H9 (cell line): ENCODE results near the gene CEACAM6. TPM values are rescaled to one million over a fixed set of nuclear protein-coding genes. Genes with fewer than 3 reads are reported as not detected.

Experiments used
- DNase-seq: peaks from one replicate; pipeline ENCODE4 v3.0.0-alpha.2; 2017
- H2AFZ ChIP-seq: one replicate; pipeline ENCODE4 v1.6.1; 2013; ENCODE audit warnings: mild to moderate bottlenecking, low read length, control low read depth, moderate library complexity
- H2AK5ac ChIP-seq: 2 replicates; pipeline ENCODE4 v1.6.1; 2013; ENCODE audit warnings: low read length, control low read depth, mixed read lengths; ENCODE audit not compliant: insufficient read length
- H2BK120ac ChIP-seq: one replicate; pipeline ENCODE4 v1.6.1; 2013; ENCODE audit warnings: low read depth, mild to moderate bottlenecking, low read length, control low read depth, inconsistent platforms; ENCODE audit not compliant: poor library complexity, severe bottlenecking
- H2BK12ac ChIP-seq: 2 replicates; pipeline ENCODE4 v1.6.1; 2013; ENCODE audit warnings: low read length, control low read depth, mixed read lengths, low read depth; ENCODE audit not compliant: insufficient read length
- H2BK15ac ChIP-seq: 2 replicates; pipeline ENCODE4 v1.6.1; 2013; ENCODE audit warnings: low read depth, low read length, control low read depth
- H2BK20ac ChIP-seq: one replicate; pipeline ENCODE4 v1.6.1; 2013; ENCODE audit warnings: low read depth, mild to moderate bottlenecking, low read length, control low read depth, inconsistent platforms; ENCODE audit not compliant: poor library complexity, severe bottlenecking
- H2BK5ac ChIP-seq: 2 replicates; pipeline ENCODE4 v1.6.1; 2013; ENCODE audit warnings: low read length, control low read depth, mixed read lengths; ENCODE audit not compliant: insufficient read length
- H3K14ac ChIP-seq: 2 replicates; pipeline ENCODE4 v1.6.1; 2013; ENCODE audit warnings: low read length, control low read depth; ENCODE audit not compliant: insufficient read depth
- H3K18ac ChIP-seq: 2 replicates; pipeline ENCODE4 v1.6.1; 2013; ENCODE audit warnings: low read depth, mild to moderate bottlenecking, mixed read lengths, low read length, control low read depth; ENCODE audit not compliant: insufficient read length
- H3K23ac ChIP-seq: 2 replicates; pipeline ENCODE4 v1.6.1; 2013; ENCODE audit warnings: low read length, control low read depth, mixed read lengths, low read depth; ENCODE audit not compliant: insufficient read length
- H3K23me2 ChIP-seq: 2 replicates; pipeline ENCODE4 v1.6.1; 2013; ENCODE audit warnings: low read depth, mild to moderate bottlenecking, mixed read lengths, low read length, control low read depth; ENCODE audit not compliant: insufficient read length, poor library complexity, severe bottlenecking
- H3K27ac ChIP-seq: 2 replicates; pipeline ENCODE4 v1.5.1; 2013; ENCODE audit warnings: low read length, control low read depth, mixed read lengths, low read depth; ENCODE audit not compliant: insufficient read length
- H3K27me3 ChIP-seq: 2 replicates; pipeline ENCODE4 v1.6.1; 2013; ENCODE audit warnings: low read length, control low read depth, inconsistent platforms; ENCODE audit not compliant: insufficient read depth
- H3K4ac ChIP-seq: 2 replicates; pipeline ENCODE4 v1.6.1; 2013; ENCODE audit warnings: low read depth, mild to moderate bottlenecking, control low read depth, inconsistent platforms, low read length, moderate library complexity
- H3K4me1 ChIP-seq: 2 replicates; pipeline ENCODE4 v1.6.1; 2013; ENCODE audit warnings: low read length, control low read depth, inconsistent platforms; ENCODE audit not compliant: insufficient read depth
- H3K4me2 ChIP-seq: 2 replicates; pipeline ENCODE4 v1.6.1; 2013; ENCODE audit warnings: low read length, control low read depth, mixed read lengths; ENCODE audit not compliant: insufficient read length, insufficient read depth
- H3K56ac ChIP-seq: 2 replicates; pipeline ENCODE4 v1.6.1; 2013; ENCODE audit warnings: low read depth, mild to moderate bottlenecking, mixed read lengths, low read length, control low read depth; ENCODE audit not compliant: insufficient read length
- H3K79me1 ChIP-seq: 2 replicates; pipeline ENCODE4 v1.6.1; 2013; ENCODE audit warnings: low read depth, mild to moderate bottlenecking, moderate library complexity, low read length, control low read depth, inconsistent platforms; ENCODE audit not compliant: insufficient read depth, poor library complexity, severe bottlenecking
- H3K79me2 ChIP-seq: 2 replicates; pipeline ENCODE4 v1.6.1; 2013; ENCODE audit warnings: low read length, control low read depth, inconsistent platforms; ENCODE audit not compliant: insufficient read depth
- H3K9ac ChIP-seq: 2 replicates; pipeline ENCODE4 v1.6.1; 2013; ENCODE audit warnings: low read length, control low read depth, mixed read lengths; ENCODE audit not compliant: insufficient read length; ENCODE audit errors: extremely low read depth
- H3K9me3 ChIP-seq: one replicate; pipeline ENCODE4 v1.6.1; 2013; ENCODE audit warnings: low read depth, low read length, inconsistent platforms; ENCODE audit not compliant: control insufficient read depth
- H3T11ph ChIP-seq: one replicate; pipeline ENCODE4 v1.6.1; 2013; ENCODE audit warnings: mild to moderate bottlenecking, low read length, control low read depth, inconsistent platforms
- H4K20me1 ChIP-seq: one replicate; pipeline ENCODE4 v1.6.1; 2013; ENCODE audit not compliant: control insufficient read depth, insufficient read length, insufficient read depth
- H4K5ac ChIP-seq: 2 replicates; pipeline ENCODE4 v1.6.1; 2013; ENCODE audit warnings: low read depth, mild to moderate bottlenecking, mixed read lengths, low read length, control low read depth; ENCODE audit not compliant: insufficient read length
- H4K8ac ChIP-seq: replicated peaks from 2 replicates; pipeline ENCODE4 v1.6.1; 2013; ENCODE audit warnings: low read length, control low read depth, mixed read lengths, low read depth; ENCODE audit not compliant: insufficient read length
- H4K91ac ChIP-seq: 2 replicates; pipeline ENCODE4 v1.6.1; 2013; ENCODE audit warnings: low read depth, mild to moderate bottlenecking, moderate library complexity, mixed read lengths, low read length, control low read depth; ENCODE audit not compliant: insufficient read length
- H3K27ac Mint-ChIP-seq, 3 experiments: 2 replicates in 2 of 3; 3 replicates in 1 of 3; pipeline ENCODE4 v1.8.0; 2020 to 2021; ENCODE audit warnings: mixed read lengths in 3 of 3, mild to moderate bottlenecking in 1 of 3, moderate library complexity in 1 of 3
- H3K27me3 Mint-ChIP-seq: 2 replicates; pipeline ENCODE4 v1.8.0; 2021; ENCODE audit warnings: low read depth, mild to moderate bottlenecking, moderate library complexity, mixed read lengths
- H3K36me3 Mint-ChIP-seq, 3 experiments: 2 replicates in 2 of 3; 3 replicates in 1 of 3; pipeline ENCODE4 v1.8.0; 2020 to 2021; ENCODE audit warnings: low read depth in 3 of 3, mixed read lengths in 3 of 3; ENCODE audit not compliant: insufficient read depth in 1 of 3
- H3K4me1 Mint-ChIP-seq, 2 experiments: 2 replicates each; pipeline ENCODE4 v1.8.0; 2020; ENCODE audit warnings: mixed read lengths in 2 of 2
- H3K4me3 Mint-ChIP-seq, 2 experiments: 2 replicates in 1 of 2; 3 replicates in 1 of 2; pipeline ENCODE4 v1.8.0; 2020 to 2021; ENCODE audit warnings: mild to moderate bottlenecking in 2 of 2, mixed read lengths in 2 of 2, moderate library complexity in 1 of 2
- H3K9me3 Mint-ChIP-seq, 2 experiments: 2 replicates in 1 of 2; 3 replicates in 1 of 2; pipeline ENCODE4 v1.8.0; 2020; ENCODE audit warnings: mild to moderate bottlenecking in 2 of 2, mixed read lengths in 2 of 2, moderate library complexity in 1 of 2
- CTCF ChIP-seq: fragments of 200-600 bp; sonication (generic); conservative IDR thresholded peaks from 3 replicates; pipeline ENCODE4 v1.8.0; 2021; ENCODE audit warnings: antibody characterized with exemption, mild to moderate bottlenecking
- WGBS: extraction: QIAGEN DNeasy Blood & Tissue Kit; methylation state at CpG from one replicate; pipeline ENCODE4 v1.1.7; 2013; ENCODE audit warnings: missing lambda C conversion rate, low lambda C conversion rate, mixed read lengths; ENCODE audit not compliant: insufficient read length; ENCODE audit errors: extremely low coverage; 5-methylcytosine and 5-hydroxymethylcytosine counted together
- total RNA-seq: library from RNA; stranded (reverse); gene quantifications from 2 replicates; pipeline ENCODE4 v1.2.1, GENCODE V29; 2021

CEACAM6 gene
- total RNA-seq, 1 experiment from 2014 or later, result not detected

DNA sequence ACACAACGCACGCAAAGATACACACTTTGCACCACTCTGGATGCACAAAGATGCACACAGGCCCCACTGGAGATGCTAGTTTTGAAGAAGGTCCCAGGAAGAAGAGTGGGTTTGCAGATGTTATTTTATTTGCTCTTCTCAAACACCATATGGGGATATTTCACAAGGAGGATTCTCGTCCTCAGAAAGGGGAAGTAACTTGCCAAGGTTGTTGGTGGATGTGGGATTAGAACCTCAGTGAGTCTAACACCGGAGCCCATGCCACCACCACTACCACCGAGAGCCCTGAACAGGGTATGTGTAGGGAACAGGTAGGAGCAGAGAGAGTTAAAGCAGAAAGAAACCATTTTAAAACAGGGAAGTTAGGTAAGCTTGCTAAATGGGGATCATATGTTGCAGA, 9.6 kb upstream of the CEACAM6 start:
- peaks cover 4% of the 10 kb centered on the region for H3K27me3 Mint-ChIP-seq
- Histone ChIP-seq H3K14ac (no peak overlapping the region), H2BK120ac (no peak overlapping the region), H4K5ac (no peak overlapping the region), H3K4me2 (no peak overlapping the region), H3K79me2 (no peaks in the 10 kb centered on the region), H3K23ac (no peak overlapping the region), H2BK15ac (no peak overlapping the region), H3K4ac (no peak overlapping the region), H2BK12ac (no peak overlapping the region), H3K79me1 (no peaks in the 10 kb centered on the region), H4K91ac (no peak overlapping the region), H3K18ac (no peak overlapping the region), H3K23me2 (no peaks in the 10 kb centered on the region), H4K8ac (no peak overlapping the region), H2AFZ (no peak overlapping the region), H3K9ac (no peak overlapping the region), H3K27me3 (no peaks in the 10 kb centered on the region; the same call in 1 of the 2 replicates), H2BK20ac (no peak overlapping the region), H4K20me1 (no peaks in the 10 kb centered on the region), H3K56ac (no peak overlapping the region), H2BK5ac (no peak overlapping the region), H3K27ac (no peak overlapping the region), H3K4me1 (no peaks in the 10 kb centered on the region), H3K9me3 (peaks cover 8% of the 10 kb centered on the region), H3T11ph (no peak overlapping the region), H2AK5ac (no peak overlapping the region)
- H3K4me3 Mint-ChIP-seq, result no peak overlapping the region
- peaks cover 52 to 87% of the 10 kb centered on the region in 2 experiments for H3K9me3 Mint-ChIP-seq
- no CpG with 5 or more reads among the region's 5 CpGs for WGBS
- TF ChIP-seq CTCF, result no peak
- no peak for DNase-seq
- H3K4me1 Mint-ChIP-seq, result no peaks in the 10 kb centered on the region
- peaks cover 0 to 13% (median 0%) of the 10 kb centered on the region in 3 experiments; a peak in 2 of 7 replicates for H3K36me3 Mint-ChIP-seq
- no peak overlapping the region for H3K27ac Mint-ChIP-seq
